ENCODE data around the gene AGTR2. TPM values are rescaled to one million over a fixed set of nuclear protein-coding genes. Genes with fewer than 3 reads are reported as not detected.

The AGTR2 gene
- total and polyA plus RNA-seq, 9 of the 15 experiments (the other 6 are each of a cell fraction or from before 2014, with no cell fraction given) = not detected

DNA sequence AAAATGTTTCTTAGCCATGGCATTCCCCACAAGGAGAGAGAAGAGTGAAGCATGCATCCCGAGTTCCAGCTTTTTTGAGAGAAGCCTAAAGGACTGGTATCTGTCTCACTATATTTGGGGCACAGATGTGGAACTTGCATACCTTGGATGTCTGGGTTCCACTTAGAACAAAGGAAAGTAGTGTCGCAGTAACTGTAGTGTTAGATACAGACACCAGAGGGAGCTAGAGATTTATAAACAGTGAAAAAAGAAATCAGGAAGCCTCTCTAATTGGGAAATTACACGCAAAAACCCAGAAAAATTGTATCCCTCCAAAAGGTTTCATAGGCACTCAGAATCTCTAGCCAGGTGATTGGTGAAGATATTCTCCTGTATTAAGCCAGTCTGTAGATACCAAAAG, 34.4 kb downstream of the AGTR2 start (continued):
- no peak for TF ChIP-seq PHF21A (IDR thresholded peaks at IDR 0.05; ENCODE audit: borderline replicate concordance, low read depth)

DNA sequence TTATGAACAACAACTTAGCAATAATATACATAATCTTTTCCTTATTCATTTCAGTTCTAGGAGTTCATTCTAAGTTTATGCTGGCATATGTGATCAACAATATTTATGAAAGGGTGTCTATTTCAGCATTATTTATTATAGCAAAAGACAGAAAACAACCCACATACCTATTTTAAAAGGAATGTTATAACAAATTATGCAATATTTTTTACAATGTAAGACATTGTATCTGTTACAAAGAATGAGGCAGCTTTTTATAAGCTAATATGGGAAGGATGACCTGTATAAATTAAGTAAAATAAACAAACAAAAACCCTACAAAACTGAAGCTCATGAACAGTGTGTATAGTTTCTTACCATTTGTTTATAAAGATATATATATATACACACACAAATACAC, 42.7 kb downstream of the AGTR2 start:
- no peak for TF ChIP-seq KAT7 (CRISPR knock-in tag; IDR thresholded peaks at IDR 0.05; ENCODE audit: borderline replicate concordance)
- no peak for TF ChIP-seq MAFK (IDR thresholded peaks at IDR 0.05; ENCODE audit: low read length)
- TF ChIP-seq ZNF282 (CRISPR knock-in tag; IDR thresholded peaks at IDR 0.05) = no peak
- TF ChIP-seq ZNF146 (CRISPR knock-in tag; IDR thresholded peaks at IDR 0.05; ENCODE audit: unreplicated experiment) = no peak
- TF ChIP-seq, protein P1, sequence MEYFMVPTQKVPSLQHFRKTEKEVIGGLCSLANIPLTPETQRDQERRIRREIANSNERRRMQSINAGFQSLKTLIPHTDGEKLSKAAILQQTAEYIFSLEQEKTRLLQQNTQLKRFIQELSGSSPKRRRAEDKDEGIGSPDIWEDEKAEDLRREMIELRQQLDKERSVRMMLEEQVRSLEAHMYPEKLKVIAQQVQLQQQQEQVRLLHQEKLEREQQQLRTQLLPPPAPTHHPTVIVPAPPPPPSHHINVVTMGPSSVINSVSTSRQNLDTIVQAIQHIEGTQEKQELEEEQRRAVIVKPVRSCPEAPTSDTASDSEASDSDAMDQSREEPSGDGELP (CRISPR knock-in tag; IDR thresholded peaks at IDR 0.05; ENCODE audit: borderline replicate concordance) = no peak
- no peak for TF ChIP-seq XRCC5 (IDR thresholded peaks at IDR 0.05; ENCODE audit: low read depth, low read length)
- no peak for TF ChIP-seq PHB (CRISPR knock-in tag; IDR thresholded peaks at IDR 0.05)
- in situ Hi-C loops (cut with MboI) (no loop called here), intact Hi-C loops (cut with micrococcal nuclease) (no loop called here)
- ChIA-PET CTCF (ENCODE audit: low intra/inter-chr PET ratio) (no interaction called here), POLR2A (no interaction called here)
- Histone ChIP-seq H3K27me3 (ENCODE audit: control insufficient read depth in 2 of 2, insufficient read depth in 2 of 2, low read length in 2 of 2) (no peaks in the 10 kb centered on the region), H3K9me1 (ENCODE audit: control insufficient read depth, insufficient read depth, low read length) (no peaks in the 10 kb centered on the region), H4K20me1 (replicated peaks; ENCODE audit: control insufficient read depth, insufficient read depth, low read length) (no peaks in the 10 kb centered on the region), H3K9me3 (replicated peaks; ENCODE audit: control insufficient read depth, insufficient read depth, low read depth, low read length) (no peaks in the 10 kb centered on the region), H3K27ac (ENCODE audit: extremely low read depth, low read depth, low read length) (no peak overlapping the region), H3K9ac (ENCODE audit: insufficient read depth in 1 of 2, low read depth in 2 of 2, low read length in 2 of 2) (no peak overlapping the region), H3K79me2 (ENCODE audit: control insufficient read depth, insufficient read depth, low read length) (no peaks in the 10 kb centered on the region), H3K36me3 (ENCODE audit: control insufficient read depth, insufficient read depth, low read length) (no peaks in the 10 kb centered on the region), H3K4me3 (no peak overlapping the region), H3K4me2 (ENCODE audit: insufficient read depth, low read length) (no peak overlapping the region), H3K4me1 (replicated peaks in 1 of 2; ENCODE audit: control insufficient read depth in 2 of 2, insufficient read depth in 2 of 2, low read length in 2 of 2) (no peaks in the 10 kb centered on the region), H2AFZ (ENCODE audit: low read depth, low read length) (no peak overlapping the region)
- ATAC-seq = no peak
- no peak for DNase-seq (ENCODE audit: extremely low read depth in 1 of 4, low spot score in 3 of 4)
- no TSS peak for BruUV-seq (replicated peaks)
- FAIRE-seq = no peak

Data from K562 (cell line).